HCT116 (cell line): ENCODE results near the gene DOCK3. TPM values are rescaled to one million over a fixed set of nuclear protein-coding genes. Genes with fewer than 3 reads are reported as not detected.

Experiments used
- ATAC-seq: fragments of 200-7000 bp; cut with Tn5 transposase; 2 replicates; pipeline ENCODE4 v1.9.1; 2020; ENCODE audit warnings: mild to moderate bottlenecking, moderate library complexity
- BruUV-seq: library from RNA; stranded (reverse); fragments of 400-500 nt; replicated peaks from 2 replicates; lab custom pipeline; 2021; lab: Mats Ljungman, UMichigan
- CTCF ChIA-PET: fragments of 300-600 bp; sonication (Branson Sonifier 250); formaldehyde crosslinking; loops from one replicate; lab custom pipeline; 2021; ENCODE audit warnings: antibody characterized with exemption; lab: Charles Lee
- POLR2A ChIA-PET: fragments of 300-600, 350-600 bp; sonication (Branson Sonifier 250); formaldehyde crosslinking; loops from one replicate; lab custom pipeline; 2021; ENCODE audit warnings: antibody characterized with exemption; lab: Charles Lee
- RAD21 ChIA-PET, 2 experiments: fragments of 300-600 bp; sonication (Branson Sonifier 250); formaldehyde crosslinking; loops; one replicate each; lab custom pipeline; 2023; ENCODE audit warnings: low total read pairs in 2 of 2; ENCODE audit not compliant: uncharacterized antibody in 2 of 2, unreplicated experiment in 2 of 2, low non-redundant PET in 1 of 2; lab: Charles Lee
- DNase-seq: peaks from one replicate; pipeline ENCODE4 v3.0.0-alpha.2; 2010; ENCODE audit warnings: low read depth, low spot score
- H2AFZ ChIP-seq: fragments of 200-600 bp; shearing (Covaris generic), sonication (generic); 2 replicates; pipeline ENCODE4 v1.6.1; 2017; ENCODE audit warnings: low read depth, mixed run types, mixed read lengths, antibody characterized with exemption, low read length; ENCODE audit not compliant: poor library complexity, severe bottlenecking
- H3K27ac ChIP-seq: 2 replicates; pipeline ENCODE4 v1.5.1; 2012; ENCODE audit warnings: low read depth, low read length
- H3K27me3 ChIP-seq: fragments of 200-600 bp; sonication (generic); 2 replicates; pipeline ENCODE4 v1.6.1; 2016; ENCODE audit warnings: mixed run types, low read length, mixed read lengths; ENCODE audit not compliant: insufficient read depth
- H3K36me3 ChIP-seq, 2 experiments: fragments of 200-500 bp in 1 of 2; fragments of 200-600 bp in 1 of 2; sonication (Bioruptor generic) in 1 of 2; sonication (generic) in 1 of 2; 2 replicates each; pipeline versions ENCODE4 v1.5.1 to v1.6.1; 2014 to 2016; ENCODE audit warnings: low read length in 2 of 2, inconsistent platforms in 1 of 2, mixed read lengths in 1 of 2, mixed run types in 1 of 2; ENCODE audit not compliant: insufficient read depth in 2 of 2, control insufficient read depth in 1 of 2
- H3K4me1 ChIP-seq, 2 experiments: fragments of 200-600 bp in 1 of 2; sonication (generic) in 1 of 2; 2 replicates each; pipeline versions ENCODE4 v1.5.1 to v1.6.1; 2012 to 2017; ENCODE audit warnings: low read length in 2 of 2, inconsistent platforms in 1 of 2, mild to moderate bottlenecking in 1 of 2, mixed read lengths in 1 of 2, mixed run types in 1 of 2, moderate library complexity in 1 of 2; ENCODE audit not compliant: insufficient read depth in 2 of 2, control insufficient read depth in 1 of 2
- H3K4me2 ChIP-seq: fragments of 200-600 bp; sonication (generic); 2 replicates; pipeline ENCODE4 v1.6.1; 2017; ENCODE audit warnings: mixed run types, low read length, mixed read lengths
- H3K4me3 ChIP-seq, 2 experiments: fragments of 200-600 bp in 1 of 2; sonication (generic) in 1 of 2; replicated peaks in 1 of 2; 2 replicates each; pipeline ENCODE4 v1.5.1; 2011 to 2016; ENCODE audit warnings: low read length in 2 of 2, control low read depth in 1 of 2, low read depth in 1 of 2, mild to moderate bottlenecking in 1 of 2, mixed read lengths in 1 of 2, mixed run types in 1 of 2
- H3K79me2 ChIP-seq: fragments of 200-600 bp; sonication (generic); 2 replicates; pipeline ENCODE4 v1.6.1; 2017; ENCODE audit warnings: mild to moderate bottlenecking, mixed run types, low read length, moderate library complexity, mixed read lengths; ENCODE audit not compliant: insufficient read depth
- H3K9ac ChIP-seq: fragments of 200-600 bp; sonication (generic); 2 replicates; pipeline ENCODE4 v1.6.1; 2016; ENCODE audit warnings: low read length, mixed read lengths
- H3K9me2 ChIP-seq: fragments of 200-600 bp; sonication (generic), shearing (Covaris generic); 2 replicates; pipeline ENCODE4 v1.6.1; 2017; ENCODE audit warnings: mixed run types, mild to moderate bottlenecking, moderate library complexity; ENCODE audit not compliant: insufficient read depth
- H3K9me3 ChIP-seq, 2 experiments: fragments of 200-500 bp in 1 of 2; fragments of 200-600 bp in 1 of 2; sonication (Bioruptor generic) in 1 of 2; sonication (generic) in 1 of 2; 2 replicates each; pipeline ENCODE4 v1.6.1; 2014 to 2017; ENCODE audit warnings: low read length in 2 of 2, mixed read lengths in 2 of 2, inconsistent platforms in 1 of 2, low read depth in 1 of 2, mild to moderate bottlenecking in 1 of 2, mixed run types in 1 of 2, moderate library complexity in 1 of 2; ENCODE audit not compliant: control insufficient read depth in 1 of 2, insufficient read depth in 1 of 2
- H4K20me1 ChIP-seq: fragments of 200-600 bp; sonication (generic), shearing (Covaris generic); 2 replicates; pipeline ENCODE4 v1.6.1; 2017; ENCODE audit warnings: mixed run types, mild to moderate bottlenecking, moderate library complexity; ENCODE audit not compliant: insufficient read depth
- EZH2 ChIP-seq: fragments of 200-600 bp; sonication (generic); IDR thresholded peaks from 2 replicates; pipeline ENCODE4 v1.6.1; 2017; ENCODE audit warnings: antibody characterized with exemption, mixed run types
- EZH2phosphoT487 ChIP-seq: fragments of 200-600 bp; IDR thresholded peaks from 2 replicates; pipeline ENCODE4 v1.6.1; 2018; ENCODE audit warnings: antibody characterized with exemption, borderline replicate concordance
- POLR2AphosphoS5 ChIP-seq: IDR thresholded peaks from 2 replicates; pipeline ENCODE4 v1.6.1; 2011; ENCODE audit warnings: mild to moderate bottlenecking, low read depth, low read length, moderate library complexity
- RAD21 ChIP-seq: IDR thresholded peaks from 2 replicates; pipeline ENCODE4 v1.6.1; 2012; ENCODE audit warnings: low read depth, mild to moderate bottlenecking
- SP1 ChIP-seq: IDR thresholded peaks from 2 replicates; pipeline ENCODE4 v1.6.1; 2012; ENCODE audit warnings: low read depth
- TCF7L2 ChIP-seq: IDR thresholded peaks from 2 replicates; pipeline ENCODE4 v1.7.0; 2011; ENCODE audit warnings: borderline replicate concordance, inconsistent platforms; ENCODE audit not compliant: insufficient read depth, insufficient read length; ENCODE audit errors: extremely low read depth
- ZBTB33 ChIP-seq: IDR thresholded peaks from 2 replicates; pipeline ENCODE4 v1.6.1; 2011; ENCODE audit warnings: mild to moderate bottlenecking, low read length, moderate library complexity; ENCODE audit not compliant: insufficient replicate concordance; ENCODE audit errors: extremely low read depth
- ZFX ChIP-seq: fragments of 450-650 bp; IDR thresholded peaks from 2 replicates; pipeline ENCODE4 v1.6.1; 2017
- intact Hi-C: fragments of 100-400 bp; cut with micrococcal nuclease; formaldehyde crosslinking; loops from 2 replicates; pipeline ENCODE4 v1.10.0; 2022
- total RNA-seq: library from RNA; stranded (reverse); gene quantifications from one replicate; pipeline ENCODE4 v1.2.1, GENCODE V29; 2021; ENCODE audit not compliant: unreplicated experiment
- TF ChIP-seq, protein P1 (sequence below), 3 experiments: fragments of 200-600 bp in 1 of 3; sonication (generic) in 1 of 3; IDR thresholded peaks in 2 of 3; conservative IDR thresholded peaks in 1 of 3; 2 replicates each; pipeline ENCODE4 v1.5.1; 2012 to 2017; ENCODE audit warnings: low read depth in 2 of 3, low read length in 2 of 3, antibody characterized with exemption in 1 of 3, borderline replicate concordance in 1 of 3, control low read depth in 1 of 3, mild to moderate bottlenecking in 1 of 3, mixed read lengths in 1 of 3, mixed run types in 1 of 3, moderate library complexity in 1 of 3; ENCODE audit not compliant: insufficient read depth in 1 of 3

Gene DOCK3
- total RNA-seq, 1 experiment from 2014 or later: 4.2 TPM

DNA sequence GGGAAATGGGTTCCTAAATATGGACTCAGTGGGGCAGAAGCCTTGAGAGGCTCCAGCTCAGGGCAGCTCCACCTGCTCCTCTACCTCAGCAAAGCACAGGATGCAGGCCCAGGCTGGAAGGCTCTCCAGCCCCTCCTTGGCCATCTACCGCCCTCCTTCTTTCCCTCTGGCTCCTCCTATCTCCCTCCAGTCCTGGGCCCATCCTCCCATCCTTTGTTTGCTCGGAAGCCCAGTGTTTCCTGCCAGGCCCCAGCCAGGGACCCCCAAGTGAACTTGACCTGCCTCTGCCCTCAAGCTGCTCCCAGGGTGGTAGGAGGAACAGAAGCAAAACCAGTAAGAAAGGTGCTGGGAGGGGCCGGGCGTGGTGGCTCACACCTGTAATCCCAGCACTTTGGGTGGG lies 37.7 kb upstream of the DOCK3 start (continued):
- TF ChIP-seq, protein P1, sequence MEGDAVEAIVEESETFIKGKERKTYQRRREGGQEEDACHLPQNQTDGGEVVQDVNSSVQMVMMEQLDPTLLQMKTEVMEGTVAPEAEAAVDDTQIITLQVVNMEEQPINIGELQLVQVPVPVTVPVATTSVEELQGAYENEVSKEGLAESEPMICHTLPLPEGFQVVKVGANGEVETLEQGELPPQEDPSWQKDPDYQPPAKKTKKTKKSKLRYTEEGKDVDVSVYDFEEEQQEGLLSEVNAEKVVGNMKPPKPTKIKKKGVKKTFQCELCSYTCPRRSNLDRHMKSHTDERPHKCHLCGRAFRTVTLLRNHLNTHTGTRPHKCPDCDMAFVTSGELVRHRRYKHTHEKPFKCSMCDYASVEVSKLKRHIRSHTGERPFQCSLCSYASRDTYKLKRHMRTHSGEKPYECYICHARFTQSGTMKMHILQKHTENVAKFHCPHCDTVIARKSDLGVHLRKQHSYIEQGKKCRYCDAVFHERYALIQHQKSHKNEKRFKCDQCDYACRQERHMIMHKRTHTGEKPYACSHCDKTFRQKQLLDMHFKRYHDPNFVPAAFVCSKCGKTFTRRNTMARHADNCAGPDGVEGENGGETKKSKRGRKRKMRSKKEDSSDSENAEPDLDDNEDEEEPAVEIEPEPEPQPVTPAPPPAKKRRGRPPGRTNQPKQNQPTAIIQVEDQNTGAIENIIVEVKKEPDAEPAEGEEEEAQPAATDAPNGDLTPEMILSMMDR (IDR thresholded peaks at IDR 0.05 in 2 of 3, conservative IDR thresholded peaks at IDR 0.05 in 1 of 3; ENCODE audit: borderline replicate concordance in 1 of 3, insufficient read depth in 1 of 3, low read depth in 2 of 3, low read length in 2 of 3): no peak
- no peak for TF ChIP-seq POLR2AphosphoS5
- no peak for TF ChIP-seq ZBTB33
- no peak for TF ChIP-seq RAD21
- TF ChIP-seq ZFX: no peak
- no peak for TF ChIP-seq SP1
- no peak for TF ChIP-seq TCF7L2
- TF ChIP-seq EZH2: no peak

- Histone ChIP-seq H3K9ac (no peak overlapping the region), H3K4me3 (no peak overlapping the region), H3K79me2 (peaks cover 60% of the 10 kb centered on the region), H3K36me3 (peaks cover 0 to 29% of the 10 kb centered on the region in 2 experiments; a peak in 1 of 4 replicates), H3K4me2 (peak overlapping the region; percentile 65), H3K27ac (no peak overlapping the region), H3K27me3 (no peaks in the 10 kb centered on the region), H3K9me3 (no peaks in the 10 kb centered on the region), H3K4me1 (peaks cover 12 to 42% of the 10 kb centered on the region in 2 experiments), H3K9me2 (no peaks in the 10 kb centered on the region), H2AFZ (no peak overlapping the region), H4K20me1 (no peaks in the 10 kb centered on the region; the same call in 1 of the 2 replicates)
- BruUV-seq: no TSS peak
- ATAC-seq: no peak
- POLR2A ChIA-PET: no interaction called here
- intact Hi-C loops: no loop called here
- RAD21 ChIA-PET: no interaction called here
- no peak for DNase-seq
- CTCF ChIA-PET: interaction anchor here (0.6 to 0.8 kb wide), 2 partner anchors 15 to 26 kb away, joined by 3 read pairs; no protein-coding TSS in a partner anchor
- TF ChIP-seq EZH2phosphoT487: no peak
Observed at GRCh38 chr3:50637945-50638344, 36.8 kb upstream of the DOCK3 start.
